Parathyroid adenoma (tissue), 2 donors: ENCODE measurements around the gene GRAMD1B.

ENCODE experiments used
- H2AFZ ChIP-seq: fragments of 300-600 bp; sonication (generic); one replicate; pipeline ENCODE4 v1.7.0; 2017; ENCODE audit warnings: antibody characterized with exemption, mild to moderate bottlenecking
- H3K27ac ChIP-seq: fragments of 300-600 bp; sonication (generic); one replicate; pipeline ENCODE4 v1.7.0; 2017
- H3K27me3 ChIP-seq: fragments of 300-600 bp; sonication (generic); one replicate; pipeline ENCODE4 v1.7.0; 2017; ENCODE audit warnings: low read length; ENCODE audit not compliant: control insufficient read depth, insufficient read depth
- H3K36me3 ChIP-seq: fragments of 300-600 bp; sonication (generic); one replicate; pipeline ENCODE4 v1.7.0; 2017; ENCODE audit warnings: low read length; ENCODE audit not compliant: control insufficient read depth, insufficient read depth
- H3K4me1 ChIP-seq: fragments of 300-600 bp; sonication (generic); one replicate; pipeline ENCODE4 v1.7.0; 2017; ENCODE audit warnings: control low read depth
- H3K4me2 ChIP-seq: fragments of 300-600 bp; sonication (generic); one replicate; pipeline ENCODE4 v1.7.0; 2017; ENCODE audit warnings: low read length
- H3K4me3 ChIP-seq: fragments of 300-600 bp; sonication (generic); one replicate; pipeline ENCODE4 v1.7.0; 2017; ENCODE audit warnings: low read depth, low read length
- H3K79me2 ChIP-seq: fragments of 300-600 bp; sonication (generic); one replicate; pipeline ENCODE4 v1.7.0; 2017; ENCODE audit warnings: control low read depth
- H3K9ac ChIP-seq: fragments of 300-600 bp; sonication (generic); one replicate; pipeline ENCODE4 v1.7.0; 2017; ENCODE audit warnings: mild to moderate bottlenecking
- H3K9me3 ChIP-seq: fragments of 300-600 bp; sonication (generic); one replicate; pipeline ENCODE4 v1.7.0; 2017; ENCODE audit warnings: low read length; ENCODE audit not compliant: control insufficient read depth
- TF ChIP-seq, protein P1 (sequence below): fragments of 300-600 bp; sonication (generic); IDR thresholded peaks from one replicate; pipeline ENCODE4 v1.7.0; 2017; ENCODE audit warnings: antibody characterized with exemption, mild to moderate bottlenecking
- donor health status: primary hyperparathyroidism.

The GRAMD1B gene

DNA sequence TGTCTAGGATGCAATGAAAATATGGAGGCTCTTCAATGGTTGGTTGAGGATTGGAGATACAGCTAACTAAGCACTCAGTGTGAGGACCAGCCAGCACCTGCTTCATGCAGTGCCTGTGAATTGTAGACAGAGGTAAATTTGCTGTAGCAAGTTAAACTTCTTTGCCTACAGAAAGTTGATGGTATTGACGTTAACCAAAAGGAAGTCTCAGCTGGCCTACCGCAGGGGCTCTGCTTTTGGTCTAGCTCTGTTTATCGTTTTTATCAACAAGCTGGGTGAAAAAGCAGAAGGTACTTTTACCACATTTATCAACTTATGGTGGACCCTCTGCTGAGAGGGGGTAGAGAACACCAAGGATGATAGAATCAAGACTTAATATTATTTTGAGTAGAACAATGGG is 51.6 kb downstream of the GRAMD1B start:
- no peaks in the 10 kb centered on the region for H3K27me3 ChIP-seq
- H2AFZ ChIP-seq, result no peak overlapping the region
- no peaks in the 10 kb centered on the region for H3K9me3 ChIP-seq
- no peak overlapping the region for H3K9ac ChIP-seq
- H3K27ac ChIP-seq, result no peak overlapping the region
- TF ChIP-seq, protein P1, sequence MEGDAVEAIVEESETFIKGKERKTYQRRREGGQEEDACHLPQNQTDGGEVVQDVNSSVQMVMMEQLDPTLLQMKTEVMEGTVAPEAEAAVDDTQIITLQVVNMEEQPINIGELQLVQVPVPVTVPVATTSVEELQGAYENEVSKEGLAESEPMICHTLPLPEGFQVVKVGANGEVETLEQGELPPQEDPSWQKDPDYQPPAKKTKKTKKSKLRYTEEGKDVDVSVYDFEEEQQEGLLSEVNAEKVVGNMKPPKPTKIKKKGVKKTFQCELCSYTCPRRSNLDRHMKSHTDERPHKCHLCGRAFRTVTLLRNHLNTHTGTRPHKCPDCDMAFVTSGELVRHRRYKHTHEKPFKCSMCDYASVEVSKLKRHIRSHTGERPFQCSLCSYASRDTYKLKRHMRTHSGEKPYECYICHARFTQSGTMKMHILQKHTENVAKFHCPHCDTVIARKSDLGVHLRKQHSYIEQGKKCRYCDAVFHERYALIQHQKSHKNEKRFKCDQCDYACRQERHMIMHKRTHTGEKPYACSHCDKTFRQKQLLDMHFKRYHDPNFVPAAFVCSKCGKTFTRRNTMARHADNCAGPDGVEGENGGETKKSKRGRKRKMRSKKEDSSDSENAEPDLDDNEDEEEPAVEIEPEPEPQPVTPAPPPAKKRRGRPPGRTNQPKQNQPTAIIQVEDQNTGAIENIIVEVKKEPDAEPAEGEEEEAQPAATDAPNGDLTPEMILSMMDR, result no peak
- H3K79me2 ChIP-seq, result no peaks in the 10 kb centered on the region
- H3K4me1 ChIP-seq, result no peaks in the 10 kb centered on the region
- H3K4me3 ChIP-seq, result no peak overlapping the region
- no peak overlapping the region for H3K4me2 ChIP-seq
- no peaks in the 10 kb centered on the region for H3K36me3 ChIP-seq

DNA sequence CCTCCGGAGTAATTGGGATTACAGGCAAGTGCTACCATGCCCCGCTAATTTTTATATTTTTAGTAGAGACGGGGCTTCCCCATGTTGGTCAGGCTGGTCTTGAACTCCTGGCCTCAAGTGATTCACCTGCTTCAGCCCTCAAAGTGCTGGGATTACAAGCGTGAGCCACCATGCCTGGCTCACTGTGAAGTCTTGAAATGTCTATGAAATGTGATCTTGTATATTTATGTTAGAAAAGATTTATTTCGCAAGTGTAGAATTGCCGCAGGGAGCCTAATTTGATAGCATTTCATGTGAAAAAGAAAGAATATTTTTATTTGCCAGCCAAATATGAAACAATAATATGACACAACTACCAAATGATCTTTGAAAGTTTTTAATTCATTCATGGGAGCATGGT is 52.1 kb downstream of the GRAMD1B start:
- H3K9ac ChIP-seq, result no peak overlapping the region
- H2AFZ ChIP-seq, result no peak overlapping the region
- H3K4me2 ChIP-seq, result no peak overlapping the region
- no peaks in the 10 kb centered on the region for H3K36me3 ChIP-seq
- no peaks in the 10 kb centered on the region for H3K79me2 ChIP-seq
- H3K9me3 ChIP-seq, result no peaks in the 10 kb centered on the region
- H3K4me3 ChIP-seq, result no peak overlapping the region
- H3K27ac ChIP-seq, result no peak overlapping the region
- no peaks in the 10 kb centered on the region for H3K4me1 ChIP-seq
- no peaks in the 10 kb centered on the region for H3K27me3 ChIP-seq
- TF ChIP-seq, protein P1, result no peak

DNA sequence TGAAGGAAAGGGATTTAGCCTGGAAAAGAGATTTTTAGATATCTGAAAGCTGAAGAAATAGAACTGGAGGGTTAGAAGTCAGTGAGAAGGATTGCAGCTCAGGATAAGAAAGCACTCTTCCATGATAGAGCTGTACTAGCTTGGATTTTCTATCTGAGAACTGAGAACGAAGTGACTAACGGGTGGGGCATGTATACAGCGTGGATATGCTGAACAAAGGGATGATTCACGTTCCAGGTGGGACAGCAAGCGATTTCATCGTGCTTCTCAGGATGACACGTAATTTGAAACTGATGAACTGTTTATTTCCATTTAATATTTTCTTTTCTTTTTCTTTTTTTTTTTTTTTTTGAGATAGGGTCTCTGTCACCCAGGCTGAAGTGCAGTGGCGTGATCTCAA is 53.0 kb downstream of the GRAMD1B start:
- Histone ChIP-seq H3K4me2 (no peak overlapping the region), H3K9me3 (no peaks in the 10 kb centered on the region), H3K9ac (no peak overlapping the region)

DNA sequence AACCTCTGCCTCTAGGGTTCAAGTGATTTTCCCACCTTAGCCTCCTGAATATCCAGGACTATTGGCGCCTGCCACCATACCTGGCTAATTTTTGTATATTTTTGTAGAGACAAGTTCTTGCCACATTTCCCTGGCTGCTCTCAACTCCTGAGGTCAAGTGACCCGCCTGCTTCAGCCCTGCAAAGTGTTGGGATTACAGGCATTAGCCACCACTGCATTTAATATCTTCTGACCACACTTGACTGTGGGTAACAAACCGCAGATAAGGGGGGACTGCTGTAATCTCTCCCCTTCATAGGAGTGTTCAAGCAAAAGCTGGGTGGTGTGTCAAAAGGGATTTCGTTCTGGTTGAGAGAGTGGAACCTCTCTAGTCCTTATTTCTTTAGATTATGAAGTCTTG is 53.4 kb downstream of the GRAMD1B start:
- Histone ChIP-seq H3K4me3 (no peak overlapping the region), H2AFZ (no peak overlapping the region), H3K36me3 (no peaks in the 10 kb centered on the region), H3K79me2 (no peaks in the 10 kb centered on the region), H3K9ac (no peak overlapping the region), H3K4me2 (no peak overlapping the region), H3K9me3 (no peaks in the 10 kb centered on the region), H3K27me3 (no peaks in the 10 kb centered on the region), H3K27ac (no peak overlapping the region), H3K4me1 (no peaks in the 10 kb centered on the region)
- TF ChIP-seq, protein P1, result no peak

More for the DNA sequence above, 53.0 kb downstream of the GRAMD1B start:
- H2AFZ ChIP-seq, result no peak overlapping the region
- no peaks in the 10 kb centered on the region for H3K4me1 ChIP-seq
- H3K4me3 ChIP-seq, result no peak overlapping the region
- H3K27me3 ChIP-seq, result no peaks in the 10 kb centered on the region
- TF ChIP-seq, protein P1, result no peak
- no peaks in the 10 kb centered on the region for H3K36me3 ChIP-seq
- H3K27ac ChIP-seq, result no peak overlapping the region
- H3K79me2 ChIP-seq, result no peaks in the 10 kb centered on the region

DNA sequence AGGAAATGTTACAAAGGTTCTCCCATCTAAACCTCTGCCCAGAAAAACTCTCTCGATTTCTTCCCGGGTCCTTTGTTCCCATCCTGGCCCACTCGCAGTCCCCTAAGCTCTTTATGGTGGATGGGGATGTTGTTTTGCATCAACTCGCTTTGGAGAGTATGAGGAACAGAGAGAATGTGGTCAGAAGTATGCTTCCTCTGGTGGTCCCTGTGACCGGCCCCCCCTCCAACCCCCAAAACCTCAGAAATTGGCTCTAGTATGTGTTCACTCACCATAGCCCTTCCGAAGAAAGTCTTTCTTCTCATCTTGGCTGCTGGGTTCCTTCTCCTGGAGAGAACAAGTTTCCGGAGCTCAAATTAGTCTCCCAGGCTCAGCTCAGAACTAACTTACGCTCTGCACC is 54.4 kb downstream of the GRAMD1B start:
- Histone ChIP-seq H3K27ac (no peak overlapping the region), H2AFZ (no peak overlapping the region), H3K4me3 (no peak overlapping the region), H3K4me2 (no peak overlapping the region), H3K4me1 (no peaks in the 10 kb centered on the region), H3K9ac (no peak overlapping the region), H3K36me3 (no peaks in the 10 kb centered on the region), H3K9me3 (no peaks in the 10 kb centered on the region), H3K79me2 (no peaks in the 10 kb centered on the region), H3K27me3 (no peaks in the 10 kb centered on the region)
- TF ChIP-seq, protein P1, result no peak
